GM23248 (cell line): ENCODE results near the gene GPATCH4.

Source experiments
- EZH2 ChIP-seq: fragments of 200-600 bp; sonication (generic); IDR thresholded peaks from 2 replicates; pipeline ENCODE4 v1.6.1; 2018; ENCODE audit warnings: antibody characterized with exemption, mild to moderate bottlenecking; ENCODE audit not compliant: insufficient read depth, poor library complexity, severe bottlenecking
- EZH2phosphoT487 ChIP-seq: fragments of 200-600 bp; sonication (generic); IDR thresholded peaks from 2 replicates; pipeline ENCODE4 v1.6.1; 2018; ENCODE audit warnings: antibody characterized with exemption, moderate library complexity, mild to moderate bottlenecking, low read depth; ENCODE audit not compliant: insufficient read depth

GRCh38 chr1:156550346-156550745 is 50.9 kb downstream of the GPATCH4 start:
- no peak for TF ChIP-seq EZH2phosphoT487
- TF ChIP-seq EZH2 = no peak
